OCI-LY7 (cell line): ENCODE data around the gene FHOD3.

ENCODE experiments used
- CTCF ChIP-seq: fragments of 200-600 bp; sonication (generic); conservative IDR thresholded peaks from 2 replicates; pipeline ENCODE4 v1.5.1; 2014; ENCODE audit warnings: mild to moderate bottlenecking, antibody characterized with exemption, low read length, moderate library complexity, mixed read lengths
- EZH2phosphoT487 ChIP-seq: fragments of 200-600 bp; sonication (generic); IDR thresholded peaks from 2 replicates; pipeline ENCODE4 v1.6.1; 2018; ENCODE audit warnings: low read depth, borderline replicate concordance, mild to moderate bottlenecking, mixed run types, antibody characterized with exemption, low read length, moderate library complexity, mixed read lengths

- TF ChIP-seq CTCF = no peak
- TF ChIP-seq EZH2phosphoT487 = no peak
Measured at GRCh38 chr18:36459203-36459602, 161.7 kb downstream of the FHOD3 start.
